Right lobe of liver (tissue), 6 donors: ENCODE measurements around the gene SST. TPM values are rescaled to one million over a fixed set of nuclear protein-coding genes. Genes with fewer than 3 reads are reported as not detected.

Source experiments
- ATAC-seq, 4 donors: fragments of 200-7000 bp; cut with Tn5 transposase; one replicate each; pipeline ENCODE4 v1.9.1; 2020; ENCODE audit warnings: mild to moderate bottlenecking in 4 of 4, moderate library complexity in 4 of 4
- DNase-seq, 3 donors: peaks; one replicate each; pipeline ENCODE4 v3.0.0-alpha.2; 2020
- H3K27ac ChIP-seq, 3 donors: fragments of 200-600 bp; one replicate each; pipeline ENCODE4 v1.8.0; 2022
- H3K27me3 ChIP-seq, 2 donors: fragments of 200-600 bp; one replicate each; pipeline ENCODE4 v1.8.0; 2022
- H3K36me3 ChIP-seq, 4 donors: fragments of 200-600 bp; sonication (generic) in 1 of 4; one replicate each; pipeline versions ENCODE4 v1.5.1 to v1.8.0; 2017 to 2022; ENCODE audit warnings: control low read depth in 1 of 4
- H3K4me1 ChIP-seq, 4 donors: fragments of 200-600 bp; sonication (generic) in 1 of 4; one replicate each; pipeline versions ENCODE4 v1.5.1 to v1.8.0; 2017 to 2022; ENCODE audit warnings: control low read depth in 1 of 4
- H3K4me3 ChIP-seq, 3 donors: fragments of 200-600 bp; one replicate each; pipeline ENCODE4 v1.8.0; 2022
- H3K9me3 ChIP-seq, 4 donors: fragments of 200-600 bp; sonication (generic) in 1 of 4; one replicate each; pipeline versions ENCODE4 v1.5.1 to v1.8.0; 2017 to 2022; ENCODE audit warnings: control low read depth in 1 of 4
- POLR2A ChIP-seq: fragments of 450-650 bp; IDR thresholded peaks from one replicate; pipeline ENCODE4 v1.6.1; 2017; ENCODE audit warnings: antibody characterized with exemption, mild to moderate bottlenecking
- WGBS: methylation state at CpG from one replicate; pipeline ENCODE4 v1.1.6; 2018; ENCODE audit warnings: low coverage, low lambda C conversion rate; ENCODE audit not compliant: insufficient coverage; ENCODE audit errors: missing lambda C conversion rate; 5-methylcytosine and 5-hydroxymethylcytosine counted together
- intact Hi-C, 2 donors: fragments of 100-400 bp; cut with DNase I; formaldehyde crosslinking; loops; one replicate each; pipeline versions ENCODE4 v1.11.2 to v1.14.1; 2022
- total RNA-seq, 6 experiments: library from RNA; depleted of rRNA in 2 of 6; stranded (reverse); fragments of >200 nt in 2 of 6; fragmentation: NEBNext Ultra II Directional in 3 of 6; extraction: Animal tissue kit (Norgen Biotek cat#: 25700) in 3 of 6; gene quantifications; one replicate each; pipeline versions ENCODE4 v1.1.0 to v1.2.4, GENCODE V29; 2016 to 2023
- TF ChIP-seq, protein P1 (sequence below), 4 donors: fragments of 200-600 bp in 3 of 4; fragments of 450-650 bp in 1 of 4; IDR thresholded peaks; one replicate each; pipeline versions ENCODE4 v1.5.1 to v1.8.0; 2016 to 2022; ENCODE audit warnings: antibody characterized with exemption in 4 of 4, mild to moderate bottlenecking in 2 of 4
- donor health status: DM: no; HTN: yes; CAD: no.
- donor health status: DM: no; HTN: no; CAD: no.
- donor health status: DM: no; HTN: no; CAD: no.
- donor health status: DM: no; HTN: yes; CAD: no.
- donor health status: DM: no; HTN: yes; CAD: no.

The SST gene
- total RNA-seq, 6 experiments from 2014 or later, result not detected

DNA sequence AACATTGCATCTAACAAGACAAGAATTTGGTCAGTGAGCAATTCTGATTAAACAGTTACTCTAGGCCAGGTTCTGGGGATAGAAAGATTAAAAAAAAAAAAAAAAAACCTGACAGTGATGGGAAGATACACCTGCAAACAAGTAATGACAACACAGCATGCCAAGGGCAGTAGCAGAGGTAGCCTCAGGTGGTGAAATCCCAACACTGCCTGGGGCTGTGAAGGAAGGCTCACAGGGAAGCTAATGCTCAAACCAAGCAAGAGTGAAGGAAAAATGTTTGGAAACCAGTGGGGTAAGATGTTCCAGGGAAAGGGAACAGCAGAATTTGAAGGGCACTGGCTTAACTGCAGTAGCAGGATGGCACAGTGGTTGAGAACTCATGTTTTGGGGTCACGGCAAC lies 23.2 kb upstream of the SST start:
- Histone ChIP-seq H3K4me1 (no peaks in the 10 kb centered on the region), H3K27ac (no peak overlapping the region), H3K27me3 (no peaks in the 10 kb centered on the region), H3K4me3 (no peak overlapping the region), H3K36me3 (no peaks in the 10 kb centered on the region), H3K9me3 (no peaks in the 10 kb centered on the region)
- TF ChIP-seq, protein P1, sequence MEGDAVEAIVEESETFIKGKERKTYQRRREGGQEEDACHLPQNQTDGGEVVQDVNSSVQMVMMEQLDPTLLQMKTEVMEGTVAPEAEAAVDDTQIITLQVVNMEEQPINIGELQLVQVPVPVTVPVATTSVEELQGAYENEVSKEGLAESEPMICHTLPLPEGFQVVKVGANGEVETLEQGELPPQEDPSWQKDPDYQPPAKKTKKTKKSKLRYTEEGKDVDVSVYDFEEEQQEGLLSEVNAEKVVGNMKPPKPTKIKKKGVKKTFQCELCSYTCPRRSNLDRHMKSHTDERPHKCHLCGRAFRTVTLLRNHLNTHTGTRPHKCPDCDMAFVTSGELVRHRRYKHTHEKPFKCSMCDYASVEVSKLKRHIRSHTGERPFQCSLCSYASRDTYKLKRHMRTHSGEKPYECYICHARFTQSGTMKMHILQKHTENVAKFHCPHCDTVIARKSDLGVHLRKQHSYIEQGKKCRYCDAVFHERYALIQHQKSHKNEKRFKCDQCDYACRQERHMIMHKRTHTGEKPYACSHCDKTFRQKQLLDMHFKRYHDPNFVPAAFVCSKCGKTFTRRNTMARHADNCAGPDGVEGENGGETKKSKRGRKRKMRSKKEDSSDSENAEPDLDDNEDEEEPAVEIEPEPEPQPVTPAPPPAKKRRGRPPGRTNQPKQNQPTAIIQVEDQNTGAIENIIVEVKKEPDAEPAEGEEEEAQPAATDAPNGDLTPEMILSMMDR (IDR thresholded peaks at IDR 0.05), result no peak
- no peak for TF ChIP-seq POLR2A
- no peak for ATAC-seq
- intact Hi-C loops, result no loop called here
- 86% methylated on average over 1 of the region's 1 CpG for WGBS
- no peak for DNase-seq

DNA sequence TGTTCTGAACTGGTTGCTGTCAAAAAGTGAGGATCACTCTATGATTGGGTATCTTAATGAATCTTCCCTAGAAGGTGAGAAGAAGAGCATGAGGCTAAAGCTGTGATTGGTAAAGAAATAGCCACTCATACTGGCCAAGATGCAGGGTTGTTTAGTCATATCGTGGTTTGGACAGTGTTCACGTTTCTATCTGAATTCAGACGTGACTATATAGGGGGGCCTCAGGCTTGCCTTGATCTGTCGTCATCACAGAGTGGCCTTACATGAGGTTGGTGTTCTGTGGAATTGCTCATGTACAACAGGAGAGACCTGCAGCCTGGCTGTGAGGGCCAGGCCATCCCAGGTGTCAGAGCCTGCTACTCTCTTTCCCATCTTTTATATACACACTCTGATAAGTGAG lies 19.8 kb upstream of the SST start:
- TF ChIP-seq, protein P1 (IDR thresholded peaks at IDR 0.05), result no peak
- no peak for TF ChIP-seq POLR2A
- Histone ChIP-seq H3K27ac (no peak overlapping the region), H3K4me1 (no peaks in the 10 kb centered on the region), H3K36me3 (no peaks in the 10 kb centered on the region), H3K4me3 (no peak overlapping the region), H3K27me3 (no peaks in the 10 kb centered on the region), H3K9me3 (no peaks in the 10 kb centered on the region)
- intact Hi-C loops, result loop anchor here (10.0 kb wide), 1 partner anchor 365 kb away; no protein-coding TSS in a partner anchor
- WGBS, result 58% methylated on average over 3 of the region's 4 CpGs
- no peak for DNase-seq
- ATAC-seq, result no peak

DNA sequence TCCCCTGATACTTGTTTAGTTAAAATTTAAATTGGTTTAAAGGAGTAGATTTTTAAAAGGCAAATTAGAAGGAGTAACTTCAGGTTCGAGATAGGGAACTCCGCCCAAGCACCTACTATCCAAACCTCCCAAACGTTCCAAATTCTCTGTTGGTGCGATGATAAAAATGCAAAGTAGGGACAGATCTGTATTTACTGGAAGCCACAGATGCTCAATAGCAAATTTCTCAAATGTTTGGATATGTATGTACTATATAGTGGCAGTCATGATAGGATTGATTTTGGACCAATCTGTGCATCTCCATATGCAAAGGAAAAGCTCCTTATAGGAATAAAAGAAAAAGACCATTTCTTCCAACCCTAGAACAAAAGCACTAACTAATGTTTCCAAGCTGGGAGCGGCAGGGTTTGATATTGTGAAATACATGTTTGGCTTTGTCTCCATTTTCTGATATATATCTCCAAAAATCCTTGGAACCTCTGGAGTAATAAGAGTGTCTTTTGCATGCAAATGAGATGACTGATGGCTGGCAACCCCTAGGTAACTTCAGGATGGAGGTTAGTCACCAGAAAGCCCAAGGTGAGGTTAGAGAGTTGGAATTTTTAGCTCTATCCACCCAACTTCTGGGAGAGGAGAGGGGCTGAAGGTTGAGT lies 16.6 kb upstream of the SST start:
- whole genome bisulfite sequencing, result 89% methylated on average over 5 of the region's 5 CpGs
- DNase-seq (no peak), ATAC-seq (no peak)
- Histone ChIP-seq H3K4me3 (no peak overlapping the region), H3K27ac (no peak overlapping the region), H3K9me3 (no peaks in the 10 kb centered on the region), H3K4me1 (no peaks in the 10 kb centered on the region), H3K27me3 (no peaks in the 10 kb centered on the region), H3K36me3 (no peaks in the 10 kb centered on the region)
- intact Hi-C loops, result loop anchor here (10.0 kb wide), 1 partner anchor 362 kb away; no protein-coding TSS in a partner anchor
- no peak for TF ChIP-seq POLR2A
- TF ChIP-seq, protein P1 (IDR thresholded peaks at IDR 0.05), result no peak

GRCh38 chr3:187685948-187686347 lies 15.8 kb upstream of the SST start:
- ATAC-seq, result no peak
- intact Hi-C loops, result loop anchor here (10.0 kb wide), 1 partner anchor 361 kb away; no protein-coding TSS in a partner anchor

More at GRCh38 chr3:187685948-187686347, 15.8 kb upstream of the SST start:
- TF ChIP-seq, protein P1 (IDR thresholded peaks at IDR 0.05), result no peak
- no peak for TF ChIP-seq POLR2A
- H3K4me3 ChIP-seq, result no peak overlapping the region
- no peak for DNase-seq
- no peaks in the 10 kb centered on the region for H3K36me3 ChIP-seq
- H3K9me3 ChIP-seq, result no peaks in the 10 kb centered on the region
- H3K4me1 ChIP-seq, result no peaks in the 10 kb centered on the region
- H3K27ac ChIP-seq, result no peak overlapping the region
- no peaks in the 10 kb centered on the region for H3K27me3 ChIP-seq
- 93% methylated on average over 4 of the region's 7 CpGs for WGBS
